HepG2 (cell line): ENCODE measurements around the gene SEC24B. TPM values are rescaled to one million over a fixed set of nuclear protein-coding genes. Genes with fewer than 3 reads are reported as not detected.
A peak's percentile ranks its signal among the peaks of the same experiment; 100 is the strongest.

Experiments used
- DBP ChIP-seq: sonication (generic); formaldehyde crosslinking; IDR thresholded peaks from 2 replicates; pipeline ENCODE4 v1.4.0; 2020; ENCODE audit warnings: missing genetic modification reagents; ENCODE audit errors: not compliant biosample characterization
- FOXP1 ChIP-seq, 2 experiments: fragments of 450-650 bp in 1 of 2; IDR thresholded peaks; 2 replicates each; pipeline ENCODE4 v1.6.1; 2017 to 2018; ENCODE audit warnings: antibody characterized with exemption in 1 of 2
- GATAD1 ChIP-seq: IDR thresholded peaks from 2 replicates; pipeline ENCODE4 v1.6.1; 2016; ENCODE audit warnings: missing genetic modification reagents, missing compliant biosample characterization
- HMGXB3 ChIP-seq: sonication (generic); formaldehyde crosslinking; IDR thresholded peaks from 2 replicates; pipeline ENCODE4 v1.4.0; 2020; ENCODE audit warnings: missing genetic modification reagents, borderline replicate concordance
- IKZF4 ChIP-seq: sonication (generic); formaldehyde crosslinking; IDR thresholded peaks from 2 replicates; pipeline ENCODE4 v1.5.1; 2020; ENCODE audit warnings: borderline replicate concordance, mild to moderate bottlenecking, low read depth, missing genetic modification reagents; ENCODE audit errors: not compliant biosample characterization
- MLX ChIP-seq: IDR thresholded peaks from 2 replicates; pipeline ENCODE4 v1.6.1; 2016
- NBN ChIP-seq: fragments of 450-650 bp; conservative IDR thresholded peaks from 2 replicates; pipeline ENCODE4 v1.6.1; 2017
- NFIC ChIP-seq: IDR thresholded peaks from 2 replicates; pipeline ENCODE4 v1.6.1; 2012; ENCODE audit warnings: mild to moderate bottlenecking, low read length, inconsistent platforms
- NR3C1 ChIP-seq: sonication (generic); formaldehyde crosslinking; IDR thresholded peaks from 2 replicates; pipeline ENCODE4 v1.4.0; 2020; ENCODE audit warnings: missing genetic modification reagents
- PRPF4 ChIP-seq: fragments of 200-400 bp; formaldehyde crosslinking; IDR thresholded peaks from 2 replicates; pipeline ENCODE4 v1.6.1; 2016; ENCODE audit warnings: low read length, low read depth; ENCODE audit not compliant: poor library complexity, severe bottlenecking
- SALL2 ChIP-seq: sonication (generic); formaldehyde crosslinking; IDR thresholded peaks from 2 replicates; pipeline ENCODE4 v1.8.1; 2023; ENCODE audit warnings: mild to moderate bottlenecking, missing genetic modification reagents, inconsistent platforms
- SIN3B ChIP-seq: fragments of 150-350 bp; IDR thresholded peaks from 2 replicates; pipeline ENCODE4 v1.6.1; 2014; ENCODE audit warnings: low read length
- SP2 ChIP-seq: sonication (generic); formaldehyde crosslinking; IDR thresholded peaks from 2 replicates; pipeline ENCODE4 v1.5.1; 2020; ENCODE audit warnings: mild to moderate bottlenecking, missing genetic modification reagents
- XBP1 ChIP-seq: sonication (generic); formaldehyde crosslinking; IDR thresholded peaks from 2 replicates; pipeline ENCODE4 v1.5.0; 2020; ENCODE audit warnings: missing genetic modification reagents
- ZEB1 ChIP-seq: IDR thresholded peaks from 2 replicates; pipeline ENCODE4 v1.6.1; 2012; ENCODE audit warnings: mild to moderate bottlenecking, low read depth, inconsistent platforms; ENCODE audit not compliant: insufficient replicate concordance
- ZKSCAN1 ChIP-seq: fragments of 150-350 bp; IDR thresholded peaks from 2 replicates; pipeline ENCODE4 v1.6.1; 2014; ENCODE audit warnings: low read length
- ZNF10 ChIP-seq: sonication (generic); formaldehyde crosslinking; IDR thresholded peaks from 2 replicates; pipeline ENCODE4 v1.4.0; 2020; ENCODE audit warnings: mild to moderate bottlenecking, low read depth, missing genetic modification reagents, borderline replicate concordance
- ZNF12 ChIP-seq: sonication (generic); formaldehyde crosslinking; IDR thresholded peaks from 2 replicates; pipeline ENCODE4 v1.5.0; 2020; ENCODE audit warnings: missing genetic modification reagents
- ZNF589 ChIP-seq: sonication (generic); formaldehyde crosslinking; conservative IDR thresholded peaks from 2 replicates; pipeline ENCODE4 v1.8.0; 2022; ENCODE audit warnings: mild to moderate bottlenecking, moderate library complexity, missing genetic modification reagents
- ZNF639 ChIP-seq: conservative IDR thresholded peaks from 2 replicates; pipeline ENCODE4 v1.6.1; 2018; ENCODE audit warnings: missing genetic modification reagents
- ZNF737 ChIP-seq: sonication (generic); formaldehyde crosslinking; IDR thresholded peaks from 2 replicates; pipeline ENCODE4 v1.5.0; 2020; ENCODE audit warnings: missing genetic modification reagents, mild to moderate bottlenecking, borderline replicate concordance
- ZNF75D ChIP-seq: sonication (generic); formaldehyde crosslinking; IDR thresholded peaks from 2 replicates; pipeline ENCODE4 v1.8.1; 2023; ENCODE audit warnings: missing genetic modification reagents, mild to moderate bottlenecking, borderline replicate concordance
- ZNF766 ChIP-seq: sonication (generic); formaldehyde crosslinking; IDR thresholded peaks from 2 replicates; pipeline ENCODE4 v1.5.0; 2020; ENCODE audit warnings: missing genetic modification reagents, borderline replicate concordance
- ZNF790 ChIP-seq: sonication (generic); formaldehyde crosslinking; IDR thresholded peaks from 2 replicates; pipeline ENCODE4 v1.8.0; 2022; ENCODE audit warnings: missing genetic modification reagents, mild to moderate bottlenecking, borderline replicate concordance
- polyA plus RNA-seq, 8 experiments: library from polyadenylated mRNA; depleted of rRNA in 3 of 8; stranded (reverse) in 7 of 8; unstranded in 1 of 8; fragments of >200 nt; fragmentation: Illumina TruSeq in 4 of 8; extraction: Trizol in 4 of 8; gene quantifications; 2 replicates each; pipeline versions ENCODE4 v1.2.1 to v1.2.3, GENCODE V29; 2011 to 2016; ENCODE audit warnings: low read depth in 4 of 8, missing spikeins in 1 of 8, mixed read lengths in 1 of 8; ENCODE audit not compliant: insufficient read depth in 1 of 8
- total RNA-seq, 5 experiments: library from RNA; depleted of rRNA; stranded (reverse); fragments of >200 nt; fragmentation: Illumina TruSeq; extraction: Trizol; gene quantifications; 2 replicates each; pipeline ENCODE4 v1.2.3, GENCODE V29; 2016; ENCODE audit warnings: low read depth in 1 of 5

Gene SEC24B
- total and polyA plus RNA-seq, 2 of the 13 experiments (the other 11 are each of a cell fraction or from before 2014, with no cell fraction given) = 14.6 to 39.0 TPM

- no peak for TF ChIP-seq DBP (CRISPR knock-in tag)
- 0 out of 2 replicates have a peak, but pooled peaks have one; percentile 41 for TF ChIP-seq GATAD1 (CRISPR knock-in tag)
- no peak; the same call in 1 of the 2 replicates for TF ChIP-seq ZNF790
- TF ChIP-seq MLX (CRISPR knock-in tag) = no peak
- no peak; the same call in 1 of the 2 replicates for TF ChIP-seq SALL2 (CRISPR knock-in tag)
- no peak for TF ChIP-seq ZEB1
- no peak; the same call in 1 of the 2 replicates for TF ChIP-seq ZNF12 (CRISPR knock-in tag)
- TF ChIP-seq NR3C1 (CRISPR knock-in tag) = no peak
- no peak for TF ChIP-seq XBP1 (CRISPR knock-in tag)
- no peak for TF ChIP-seq ZNF75D
- TF ChIP-seq SIN3B = no peak
- TF ChIP-seq ZNF737 = no peak
- no peak for TF ChIP-seq ZKSCAN1
- no peak for TF ChIP-seq ZNF589 (CRISPR knock-in tag)
- TF ChIP-seq SP2 (CRISPR knock-in tag) = no peak
- TF ChIP-seq FOXP1 (IDR thresholded peaks at IDR 0.05) = no peak
- no peak for TF ChIP-seq FOXP1 (CRISPR knock-in tag; IDR thresholded peaks at IDR 0.05)
- TF ChIP-seq NFIC = no peak
- TF ChIP-seq ZNF766 = peak; percentile 47; the same call in 1 of the 2 replicates
- TF ChIP-seq HMGXB3 (CRISPR knock-in tag) = no peak
- TF ChIP-seq IKZF4 (CRISPR knock-in tag) = no peak
- no peak for TF ChIP-seq NBN
- no peak for TF ChIP-seq ZNF639 (CRISPR knock-in tag)
- TF ChIP-seq ZNF10 (CRISPR knock-in tag) = no peak
- TF ChIP-seq PRPF4 = no peak
These were observed at the start of gene SEC24B (continued) for GRCh38 chr4:109433205-109434006.
